HG03565 (cell line): ENCODE results near the gene DIAPH1.

ENCODE experiments used
- ATAC-seq: cut with Tn5 transposase; IDR thresholded peaks from one replicate; pipeline ENCODE4 v1.9.1; 2021; ENCODE audit warnings: mild to moderate bottlenecking, moderate library complexity; ENCODE audit not compliant: unreplicated experiment

Gene DIAPH1

DNA sequence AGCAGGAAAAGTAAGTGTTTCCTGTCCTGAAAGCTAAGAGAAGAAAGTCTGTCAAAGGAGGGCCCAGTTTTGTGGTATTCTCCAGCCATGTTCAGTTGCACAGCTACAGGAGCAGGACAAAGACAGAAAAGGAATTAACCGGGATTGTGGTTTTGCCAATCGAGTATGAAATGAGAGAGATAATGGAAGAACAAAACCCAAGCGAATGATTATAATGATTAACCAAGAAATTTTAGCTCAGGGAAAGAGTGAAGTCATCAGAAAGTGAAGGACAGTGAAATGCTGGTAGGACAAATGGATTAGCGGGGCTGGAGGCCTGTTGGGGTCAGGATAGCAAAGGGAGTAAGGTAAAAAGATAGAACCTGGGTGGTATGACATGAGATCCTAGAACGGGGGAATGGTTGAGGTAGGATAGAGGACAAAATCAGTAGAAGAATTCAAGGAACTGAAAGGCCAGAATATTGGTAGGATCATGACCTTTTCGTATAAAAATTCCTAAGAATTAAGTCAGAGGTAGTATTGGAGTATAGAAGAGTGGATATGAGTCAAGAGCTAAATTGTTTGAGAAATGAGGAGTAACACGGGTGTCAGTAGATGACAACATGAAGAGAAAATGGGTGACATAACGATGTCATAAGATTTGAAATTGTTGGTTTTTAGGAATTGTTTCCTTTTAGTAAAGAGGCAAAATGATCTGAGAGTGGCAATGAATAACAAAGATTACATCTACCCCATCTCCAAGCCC, 52.8 kb downstream of the DIAPH1 start:
- ATAC-seq, result no peak

DNA sequence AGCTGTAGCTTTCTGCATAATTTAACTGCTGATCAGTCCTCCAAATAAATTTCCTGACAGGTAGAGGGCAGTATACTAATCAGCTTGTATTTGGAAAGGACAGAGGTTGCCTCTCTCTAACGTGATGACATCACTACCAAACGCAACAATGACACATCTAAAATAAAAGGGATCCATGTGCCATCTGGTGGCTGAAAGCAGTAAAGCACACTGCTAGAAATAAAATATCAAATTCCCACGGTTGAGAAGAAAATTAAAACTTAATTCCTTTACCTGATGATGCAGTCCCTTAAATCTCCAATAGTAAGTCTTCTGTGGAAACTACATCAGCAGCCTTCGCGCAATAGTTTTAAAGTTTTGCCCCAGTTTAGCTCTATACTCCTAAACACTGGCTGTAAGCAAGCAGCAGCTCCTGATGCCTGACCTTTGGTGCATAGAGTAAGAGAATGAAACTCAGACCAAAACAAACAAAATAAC, 54.5 kb downstream of the DIAPH1 start:
- peak; percentile 97 for ATAC-seq

DNA sequence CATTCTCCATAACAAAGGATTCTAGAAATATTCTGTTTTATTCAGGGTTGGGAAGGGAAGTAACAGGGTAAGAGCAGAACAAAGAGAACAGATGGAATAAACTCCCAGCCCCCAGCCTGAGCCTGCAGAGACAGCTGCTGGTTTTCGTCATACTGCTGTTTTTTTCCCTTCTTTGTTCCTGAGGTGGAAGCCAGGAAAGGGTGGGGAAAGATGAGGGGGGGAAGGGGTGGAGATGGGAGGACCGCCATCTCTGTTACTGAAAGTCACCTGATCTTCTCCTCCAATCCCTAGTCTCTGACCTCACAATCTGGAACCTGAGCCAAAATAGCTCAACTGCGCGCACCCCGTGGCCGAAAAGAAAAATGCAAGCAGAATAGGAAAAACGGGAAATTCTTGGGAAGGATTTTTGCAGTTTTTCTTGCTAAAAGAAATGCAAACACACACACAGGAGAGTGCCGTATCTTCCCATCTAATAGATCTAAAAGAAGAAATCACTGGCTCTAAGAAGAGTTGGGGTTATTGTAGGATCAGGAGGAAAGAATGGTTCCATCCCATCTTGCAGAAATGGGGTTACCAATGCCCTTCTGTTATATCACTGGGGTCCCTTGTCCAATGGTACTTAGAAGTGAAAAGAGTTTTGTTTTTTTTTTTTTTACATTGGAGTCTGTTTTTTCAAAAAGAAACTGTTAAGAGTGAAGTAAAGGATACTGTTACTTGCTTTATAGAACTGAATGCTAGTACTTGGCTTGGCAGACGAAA, 57.9 kb downstream of the DIAPH1 start:
- no peak for ATAC-seq

DNA sequence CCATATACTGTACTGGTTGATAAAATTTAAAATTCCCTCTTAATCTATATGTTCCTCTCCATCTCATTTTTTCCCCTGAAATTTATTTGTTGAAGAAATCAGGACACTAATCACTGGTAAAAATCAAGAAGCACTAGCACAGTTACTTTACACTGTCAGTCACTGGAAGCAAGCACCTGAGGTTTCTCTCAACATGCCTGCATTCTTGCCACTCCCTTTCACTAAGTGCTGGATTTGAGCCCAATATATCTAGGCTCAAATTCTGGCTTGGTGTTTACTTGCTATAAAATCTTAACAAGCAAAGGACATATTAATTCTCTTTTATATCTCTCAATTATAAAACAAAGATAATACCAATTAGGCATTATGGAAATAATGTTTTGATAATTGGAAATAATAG, 58.6 kb downstream of the DIAPH1 start:
- no peak for ATAC-seq

DNA sequence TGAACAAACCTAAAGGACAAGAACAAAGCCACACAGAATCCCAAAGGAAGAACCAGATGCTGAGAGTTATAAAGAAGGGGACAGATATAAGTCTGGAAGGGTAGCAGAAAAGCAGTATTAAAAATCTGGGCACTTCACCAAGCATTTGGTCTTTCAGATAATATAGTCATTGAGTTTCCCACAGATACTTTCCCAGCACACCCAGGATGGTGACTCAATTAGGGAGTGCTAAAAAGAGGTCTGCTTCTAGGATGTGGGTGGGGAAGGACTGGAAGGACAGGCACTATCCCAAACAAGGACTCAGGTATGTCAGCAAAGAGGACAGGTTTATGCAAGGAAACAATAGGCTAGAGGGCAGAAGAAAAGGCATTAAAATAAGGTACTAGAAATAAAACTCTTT, 59.3 kb downstream of the DIAPH1 start:
- ATAC-seq, result no peak

DNA sequence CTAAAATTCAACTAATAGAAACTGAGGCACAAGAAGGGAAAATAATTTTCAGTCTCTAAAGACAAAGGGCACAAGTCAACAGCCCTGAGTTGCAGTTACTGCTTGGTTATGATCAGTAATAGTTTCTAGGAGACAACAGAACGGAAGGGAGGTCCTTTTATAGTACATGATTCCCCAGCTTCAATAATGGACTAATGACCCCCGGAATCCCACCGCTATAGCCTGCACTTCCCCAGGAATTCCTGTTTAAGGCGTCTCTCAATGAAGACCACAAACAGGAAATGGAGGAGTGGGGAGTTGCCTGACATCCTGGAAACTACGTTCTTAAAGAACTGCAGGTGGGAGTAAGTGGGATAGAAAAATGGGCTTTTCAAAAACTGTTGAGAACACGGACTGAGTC, 60.6 kb downstream of the DIAPH1 start:
- ATAC-seq, result no peak

DNA sequence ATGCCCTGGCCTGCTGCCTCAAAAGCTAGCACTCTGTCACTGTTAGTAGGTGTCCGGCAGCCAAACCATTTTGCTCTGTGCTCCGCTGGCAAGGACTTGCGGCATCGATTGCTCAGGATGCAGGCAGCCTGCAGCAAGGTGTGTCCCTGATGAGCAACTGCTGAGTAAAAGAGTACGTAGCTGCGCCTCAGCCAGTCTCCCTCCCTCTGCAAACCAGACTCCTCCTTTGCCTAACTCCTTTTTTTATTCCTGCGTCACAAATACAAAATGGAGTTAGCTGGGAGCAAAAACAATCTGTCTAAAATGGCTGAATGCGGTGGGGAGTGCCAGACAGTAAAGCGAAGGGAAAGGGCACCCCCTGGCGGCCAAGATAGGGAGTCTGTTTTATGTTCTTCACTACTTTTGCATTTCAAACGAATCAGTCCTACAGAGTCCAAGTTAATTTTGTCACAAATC, 61.1 kb downstream of the DIAPH1 start:
- no peak for ATAC-seq

DNA sequence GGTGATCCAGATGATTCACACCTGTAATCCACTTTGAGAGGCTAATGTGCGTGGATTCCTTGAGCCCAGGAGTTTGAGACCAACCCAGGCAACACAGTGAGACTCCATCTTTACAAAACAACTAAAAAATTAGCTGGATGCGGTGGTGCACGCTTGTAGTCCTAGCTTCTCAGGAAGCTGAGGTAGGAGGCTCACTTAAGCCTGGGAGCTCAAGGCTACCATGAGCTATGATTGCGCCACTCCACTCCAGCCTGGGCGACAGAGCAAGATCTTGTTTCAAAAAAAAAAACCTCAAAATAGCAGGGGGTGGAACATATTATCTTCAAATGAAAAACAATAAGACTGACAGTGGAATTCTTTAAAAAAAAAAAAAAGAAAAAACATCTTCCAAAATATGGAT, 70.9 kb downstream of the DIAPH1 start:
- ATAC-seq, result no peak

DNA sequence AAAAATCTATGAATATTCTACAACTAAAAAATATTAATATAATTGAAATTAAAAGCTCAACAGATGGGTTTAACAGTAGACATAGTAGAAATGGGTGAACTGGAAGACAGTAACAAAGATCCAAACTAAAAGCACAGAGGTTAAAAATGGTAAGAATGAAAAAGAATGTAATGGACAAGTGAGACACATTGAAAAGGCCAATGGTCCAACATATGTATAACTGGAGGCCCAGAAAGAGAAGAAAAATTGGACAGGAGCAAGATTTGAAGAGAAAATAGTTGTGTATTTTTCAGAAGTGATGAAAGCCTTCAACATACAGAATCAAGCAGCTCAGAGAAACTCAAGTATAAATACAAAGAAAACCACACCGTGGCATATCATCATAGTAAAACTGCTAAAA, 71.3 kb downstream of the DIAPH1 start:
- no peak for ATAC-seq

DNA sequence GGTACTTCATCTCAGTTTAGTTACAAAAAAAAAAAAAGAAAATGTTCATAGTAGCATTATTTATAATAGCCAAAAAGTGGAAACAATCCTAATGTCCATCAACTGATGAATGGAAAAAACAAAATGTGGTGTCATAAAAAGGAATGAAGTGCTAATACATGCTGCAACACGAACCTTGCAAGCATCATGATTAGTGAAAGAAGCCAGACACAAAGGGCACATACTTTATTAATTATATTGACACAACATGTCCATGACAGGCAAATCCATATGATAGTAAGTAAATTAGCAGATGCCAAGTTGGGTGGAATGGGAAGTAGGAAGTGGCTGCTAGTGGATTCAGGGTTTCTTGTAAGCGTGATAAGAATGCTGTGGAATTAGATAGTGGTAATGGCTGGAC, 75.7 kb downstream of the DIAPH1 start:
- ATAC-seq, result no peak

DNA sequence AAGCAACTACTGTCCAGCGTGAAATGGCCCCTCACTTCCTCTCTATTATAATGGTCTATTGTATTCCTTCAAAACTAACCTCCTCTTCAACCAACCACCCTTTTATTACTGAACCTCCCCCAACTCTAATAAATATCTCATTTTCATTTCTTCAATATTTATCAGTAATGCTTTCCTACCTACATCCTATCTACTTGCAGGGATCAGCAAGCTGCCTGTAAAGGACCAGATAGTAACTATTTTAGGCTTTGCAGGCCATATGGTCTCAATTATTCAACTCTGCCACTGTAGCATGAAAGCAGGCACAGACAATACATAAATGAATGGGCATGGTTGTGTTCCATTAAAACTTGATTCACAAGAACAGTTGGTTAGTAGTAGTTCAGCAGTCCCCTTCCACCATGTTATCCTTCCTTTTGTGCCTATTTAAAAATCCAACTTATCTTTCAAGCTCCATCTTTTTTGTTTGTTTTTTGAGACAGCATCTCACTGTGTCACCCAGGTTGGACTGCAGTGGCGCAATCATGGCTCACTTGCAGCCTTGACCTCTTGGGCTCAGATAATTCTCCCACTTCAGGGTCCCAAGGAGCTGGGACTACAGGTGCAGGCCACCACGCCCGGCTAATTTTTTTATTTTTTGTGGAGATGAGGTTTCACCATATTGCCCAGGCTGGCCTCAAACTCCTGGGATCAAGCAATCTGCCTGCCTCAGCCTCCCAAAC, 84.1 kb downstream of the DIAPH1 start:
- ATAC-seq, result no peak

DNA sequence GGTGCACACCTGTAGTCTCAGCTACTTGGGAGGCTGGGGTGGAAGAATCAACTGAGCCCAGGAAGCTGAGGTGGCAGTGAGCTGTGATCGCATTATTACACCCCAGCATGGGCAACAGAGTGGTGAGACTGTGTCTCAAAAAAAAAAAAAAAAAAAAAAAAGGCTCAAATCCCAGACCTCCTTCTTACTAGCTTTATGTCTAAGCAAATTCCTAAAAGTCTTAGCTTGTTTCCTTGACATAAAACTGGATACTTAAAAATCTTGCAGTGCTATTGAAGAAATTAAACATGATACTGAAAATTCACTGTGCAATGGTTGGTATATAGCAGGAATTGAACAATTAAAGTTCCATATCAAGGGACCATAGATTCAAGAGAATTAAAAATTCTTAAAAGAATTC, 84.9 kb downstream of the DIAPH1 start:
- no peak for ATAC-seq

DNA sequence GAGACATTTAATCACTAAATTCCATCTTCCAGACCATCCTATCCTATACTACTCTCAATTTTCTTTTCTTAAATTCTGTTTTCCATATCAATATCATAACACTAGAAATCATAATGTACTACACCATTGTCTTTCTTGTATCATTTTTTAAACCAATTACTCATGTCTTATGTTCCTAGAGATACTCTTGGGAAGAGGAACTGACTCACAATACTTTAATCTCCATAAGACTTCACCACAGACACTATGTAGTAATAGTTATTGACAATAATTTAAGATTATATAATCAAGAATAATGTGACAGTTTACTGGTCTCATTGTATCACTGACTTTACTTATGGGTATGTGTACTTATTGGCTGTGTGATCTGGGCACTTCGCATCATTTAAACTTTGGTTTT, 86.1 kb downstream of the DIAPH1 start:
- ATAC-seq, result no peak

DNA sequence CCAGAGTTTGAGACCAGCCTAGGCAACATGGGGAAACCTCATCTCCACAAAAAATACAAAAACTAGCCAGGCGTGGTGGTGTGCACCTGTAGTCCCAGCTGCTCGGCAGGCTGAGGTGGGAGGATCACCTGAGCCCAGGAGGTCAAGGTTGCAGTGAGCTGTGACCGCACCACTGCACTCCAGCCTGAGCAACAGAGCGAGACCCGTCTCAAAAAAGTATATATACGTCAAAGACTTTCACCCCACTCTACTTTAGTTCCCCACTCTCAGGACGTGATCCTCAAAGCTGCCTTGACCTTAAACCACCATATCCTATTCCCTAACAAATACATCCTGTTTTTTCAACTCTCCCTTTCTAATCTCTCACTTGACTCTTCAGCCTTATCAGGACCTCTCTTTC, 88.9 kb downstream of the DIAPH1 start:
- ATAC-seq, result no peak

DNA sequence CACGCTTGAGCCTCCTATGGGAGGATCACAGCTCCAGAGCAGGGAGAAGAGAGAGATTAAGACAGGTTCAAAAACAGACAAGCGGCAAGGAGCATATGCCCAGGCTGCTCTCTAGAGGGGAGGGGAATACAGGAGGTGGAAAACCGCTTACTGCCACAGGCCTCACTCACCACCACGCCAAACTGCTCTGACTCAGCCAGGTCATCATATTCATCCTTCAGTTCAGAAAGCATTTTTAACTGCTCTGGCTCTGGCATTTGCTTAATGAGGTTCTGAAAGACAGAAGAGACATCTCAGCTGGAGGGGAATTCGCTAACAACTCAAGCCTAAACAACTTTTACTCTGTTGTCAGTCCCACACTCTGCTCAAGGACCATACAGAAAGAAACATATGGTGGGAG, 89.8 kb downstream of the DIAPH1 start:
- ATAC-seq, result peak; percentile 40

DNA sequence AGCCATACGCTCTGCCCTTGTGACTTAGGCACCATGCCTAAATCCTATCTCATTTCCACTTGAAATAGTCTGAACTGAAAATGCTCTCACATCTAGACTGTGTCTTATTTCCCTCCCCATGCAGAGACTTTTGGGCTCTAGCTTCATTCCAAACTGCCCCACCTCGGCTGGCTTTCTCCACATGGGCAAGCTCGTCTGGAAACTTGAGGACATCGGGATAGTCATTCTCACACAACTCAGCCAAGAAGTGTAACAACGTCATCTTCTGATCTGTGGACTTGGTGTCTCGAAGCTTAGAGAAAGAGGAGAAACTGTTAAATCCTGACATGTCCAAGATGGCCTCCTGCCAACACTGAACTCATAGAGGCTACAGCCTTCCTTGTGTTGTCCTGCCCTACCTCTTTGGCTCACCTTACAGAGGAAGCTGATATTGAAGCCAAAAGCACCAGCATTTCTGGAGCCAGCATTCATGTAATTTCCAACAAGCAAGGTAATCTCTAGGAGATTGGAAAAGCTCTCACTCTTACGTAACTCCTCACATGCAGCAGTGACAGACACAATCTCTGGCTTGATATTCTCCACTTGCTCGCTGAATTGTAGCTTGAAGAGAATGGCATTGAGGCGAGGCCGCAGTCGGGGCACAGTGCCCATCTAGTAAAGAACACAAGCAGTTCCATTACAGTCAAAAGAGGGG, 90.4 kb downstream of the DIAPH1 start:
- ATAC-seq, result no peak

DNA sequence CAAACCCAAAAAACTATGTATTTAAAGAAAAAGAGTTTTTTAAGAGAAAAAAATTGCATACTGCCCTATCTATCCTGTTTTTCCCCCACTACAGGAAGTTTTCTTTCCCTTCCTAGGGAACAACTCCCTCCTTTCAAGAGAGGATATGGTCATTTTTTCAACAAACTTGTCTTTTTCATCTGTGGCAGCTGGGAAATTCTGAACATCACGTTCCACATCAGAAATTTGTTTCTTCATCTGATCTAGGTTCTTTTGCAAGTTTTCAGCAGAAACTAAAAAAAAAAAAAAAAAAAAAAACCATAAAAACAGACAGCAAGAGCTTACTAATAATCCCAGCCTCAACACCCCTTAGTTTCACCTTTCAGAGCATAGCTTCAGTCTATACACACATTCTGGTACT, 91.4 kb downstream of the DIAPH1 start:
- no peak for ATAC-seq

DNA sequence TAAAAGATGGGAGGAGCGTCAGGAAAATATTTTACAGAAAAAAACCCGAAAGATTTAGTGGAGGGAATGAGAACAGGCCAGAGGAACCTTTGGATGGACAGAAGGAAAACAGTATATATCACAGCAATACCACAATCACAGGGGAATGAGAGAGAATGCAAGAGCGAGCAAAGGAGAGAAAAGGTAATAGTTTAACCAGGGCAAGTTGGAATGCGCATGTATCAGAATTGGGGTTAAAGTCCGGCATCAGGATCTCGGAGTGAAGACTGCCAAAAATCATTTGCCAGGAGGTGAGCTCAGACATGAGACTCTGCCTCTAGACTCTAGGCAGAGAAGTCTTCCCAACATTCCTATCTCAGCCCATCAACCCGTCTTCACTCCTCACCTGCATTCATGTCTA, 93.1 kb downstream of the DIAPH1 start:
- ATAC-seq, result no peak

DNA sequence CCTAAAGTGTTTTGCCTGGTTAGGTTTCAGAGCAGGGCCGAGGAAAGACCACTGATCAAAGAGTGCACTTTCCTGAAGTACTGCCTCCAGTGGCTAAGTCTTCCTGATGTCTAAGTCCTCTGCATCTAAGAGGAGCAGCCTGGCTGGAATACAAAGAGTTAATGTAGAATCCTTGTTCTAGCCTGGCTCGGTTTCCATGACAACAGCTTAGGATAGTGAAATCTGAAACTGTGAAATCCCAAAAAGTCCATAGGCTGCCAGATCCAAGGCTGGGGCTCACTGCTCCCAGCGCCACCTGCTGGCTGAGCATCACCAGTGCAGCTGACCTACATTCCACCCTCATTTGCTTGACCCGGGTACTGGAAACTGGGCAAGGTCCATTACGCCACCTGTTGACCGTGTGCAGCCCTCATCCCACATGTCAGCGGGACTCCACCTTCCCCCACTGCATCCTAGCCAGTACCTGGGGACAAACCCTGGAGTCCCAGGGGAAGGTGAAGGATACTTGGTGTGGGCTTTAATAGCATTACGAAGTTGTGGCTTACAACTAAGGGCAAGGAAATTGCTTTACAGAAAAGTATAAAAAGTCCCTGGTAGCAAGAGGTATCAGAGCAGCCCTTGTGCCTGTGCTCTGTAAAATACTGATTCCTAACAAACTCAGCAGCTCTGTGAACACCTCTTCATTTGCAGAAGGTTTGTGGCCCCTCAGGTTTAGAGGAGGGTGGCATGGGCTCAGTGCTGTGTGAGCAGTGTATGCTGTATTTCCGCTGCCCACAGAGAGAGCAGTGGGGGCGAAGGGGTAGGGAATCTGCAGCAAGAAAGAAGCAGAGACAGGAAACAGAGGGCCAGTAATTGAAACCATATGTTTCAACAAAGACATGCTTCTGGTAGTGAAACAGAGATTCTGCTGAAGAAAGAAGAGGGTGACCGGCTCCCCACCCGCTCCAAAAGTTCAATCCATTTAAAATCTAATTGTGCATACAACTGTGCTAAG, 93.9 kb downstream of the DIAPH1 start:
- ATAC-seq, result peak; percentile 63

DNA sequence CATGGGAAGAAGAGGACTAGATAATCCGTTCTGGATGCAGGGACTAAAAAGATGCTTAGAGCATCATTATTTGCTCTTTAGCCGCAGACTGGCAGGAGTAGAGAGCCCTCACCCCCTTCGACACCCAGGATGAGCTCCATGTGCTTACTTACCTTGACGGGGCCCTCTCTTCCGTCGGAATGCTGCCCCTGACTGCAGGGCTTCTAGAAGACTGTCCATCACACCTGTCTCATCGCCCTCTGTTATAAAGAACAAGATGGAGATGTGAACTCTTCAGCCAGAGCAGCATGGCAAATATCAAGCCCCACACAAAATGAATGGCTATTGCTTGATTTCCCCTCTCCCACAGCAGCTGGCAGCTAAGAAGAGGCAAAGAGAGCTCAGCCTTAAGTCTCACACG, 94.8 kb downstream of the DIAPH1 start:
- no peak for ATAC-seq
